Keratinocyte (primary cell): Measurements from ENCODE around the gene DBNDD1. TPM values are rescaled to one million over a fixed set of nuclear protein-coding genes. Genes with fewer than 3 reads are reported as not detected.

Experiments
- DNase-seq: peaks from one replicate; pipeline ENCODE4 v3.0.0-alpha.2; 2011; ENCODE audit warnings: low read depth, missing footprints, low spot score
- FAIRE-seq: peaks from 2 replicates; lab custom pipeline; 2011; peaks lifted over from hg19 to GRCh38; lab: Jason Lieb, UNC
- H2AFZ ChIP-seq: 2 replicates; pipeline ENCODE4 v1.6.0; 2012; ENCODE audit warnings: low read length, control low read depth, inconsistent platforms; ENCODE audit not compliant: control insufficient read depth
- H3K27ac ChIP-seq: 2 replicates; pipeline ENCODE4 v1.5.1; 2011; ENCODE audit warnings: low read length; ENCODE audit not compliant: control insufficient read depth, insufficient read depth
- H3K27me3 ChIP-seq: 3 replicates; pipeline ENCODE4 v1.6.0; 2011; ENCODE audit warnings: low read length; ENCODE audit not compliant: control insufficient read depth, insufficient read depth; ENCODE audit errors: extremely low read depth
- H3K36me3 ChIP-seq, 2 experiments: 2 replicates in 1 of 2; 3 replicates in 1 of 2; pipeline ENCODE4 v1.5.1; 2011; ENCODE audit warnings: low read length in 2 of 2, mild to moderate bottlenecking in 1 of 2; ENCODE audit not compliant: control insufficient read depth in 2 of 2, insufficient read depth in 2 of 2; ENCODE audit errors: extremely low read depth in 1 of 2
- H3K4me1 ChIP-seq: 3 replicates; pipeline ENCODE4 v1.5.1; 2011; ENCODE audit warnings: low read length; ENCODE audit not compliant: control insufficient read depth, insufficient read depth; ENCODE audit errors: extremely low read depth
- H3K4me2 ChIP-seq: 3 replicates; pipeline ENCODE4 v1.6.0; 2011; ENCODE audit warnings: low read depth, low read length; ENCODE audit not compliant: control insufficient read depth, insufficient read depth; ENCODE audit errors: extremely low read depth
- H3K4me3 ChIP-seq, 3 experiments: fragments of 200-600 bp in 1 of 3; sonication (generic) in 1 of 3; 2 replicates in 2 of 3; 3 replicates in 1 of 3; pipeline ENCODE4 v1.5.1; 2011 to 2016; ENCODE audit warnings: low read length in 3 of 3, mild to moderate bottlenecking in 3 of 3, control low read depth in 2 of 3, inconsistent platforms in 1 of 3, low read depth in 1 of 3, mixed read lengths in 1 of 3, mixed run types in 1 of 3, moderate library complexity in 1 of 3; ENCODE audit not compliant: control insufficient read depth in 2 of 3, insufficient read depth in 2 of 3; ENCODE audit errors: extremely low read depth in 1 of 3
- H3K79me2 ChIP-seq: 2 replicates; pipeline ENCODE4 v1.6.0; 2012; ENCODE audit warnings: low read length; ENCODE audit not compliant: control insufficient read depth, insufficient read depth
- H3K9ac ChIP-seq: 3 replicates; pipeline ENCODE4 v1.6.0; 2011; ENCODE audit warnings: low read length; ENCODE audit not compliant: control insufficient read depth, insufficient read depth; ENCODE audit errors: extremely low read depth
- H3K9me1 ChIP-seq: 3 replicates; pipeline ENCODE4 v1.6.0; 2011; ENCODE audit warnings: low read length; ENCODE audit not compliant: control insufficient read depth, insufficient read depth; ENCODE audit errors: extremely low read depth
- H3K9me3 ChIP-seq: 2 replicates; pipeline ENCODE4 v1.5.1; 2012; ENCODE audit warnings: low read depth, low read length; ENCODE audit not compliant: control insufficient read depth
- H4K20me1 ChIP-seq: 3 replicates; pipeline ENCODE4 v1.6.0; 2011; ENCODE audit warnings: low read length; ENCODE audit not compliant: control insufficient read depth, insufficient read depth; ENCODE audit errors: extremely low read depth
- CTCF ChIP-seq, 3 experiments: IDR thresholded peaks in 1 of 3; conservative IDR thresholded peaks in 1 of 3; optimal IDR thresholded peaks in 1 of 3; 2 replicates in 2 of 3; 3 replicates in 1 of 3; pipeline versions ENCODE3 to v1.5.1; 2011; ENCODE audit warnings: low read length in 3 of 3, mild to moderate bottlenecking in 3 of 3, moderate library complexity in 2 of 3, control low read depth in 1 of 3, inconsistent platforms in 1 of 3; ENCODE audit not compliant: insufficient read depth in 2 of 3; ENCODE audit errors: extremely low read depth in 1 of 3
- EZH2 ChIP-seq: IDR thresholded peaks from one replicate; pipeline ENCODE4 v1.6.1; 2012; ENCODE audit warnings: inconsistent platforms, mild to moderate bottlenecking, low read length, moderate library complexity
- dilution Hi-C: fragments of 300-500 bp; cut with MboI; formaldehyde crosslinking; loops from one replicate; pipeline ENCODE4 v1.7.0; 2020; ENCODE audit warnings: low sequenced_read_pairs; ENCODE audit not compliant: extremely low pct_ligation_motif_present
- polyA plus RNA-seq, 5 experiments: library from polyadenylated mRNA; depleted of rRNA in 3 of 5; stranded (reverse) in 3 of 5; stranded (forward) in 1 of 5; unstranded in 1 of 5; fragments of >200 nt; gene quantifications; 1 replicate in 1 of 5; 2 replicates in 3 of 5; 3 replicates in 1 of 5; pipeline versions ENCODE4 v1.2.1 to v1.2.3, GENCODE V29; 2011 to 2012; ENCODE audit warnings: missing spikeins in 2 of 5, low read depth in 1 of 5, low replicate concordance in 1 of 5

DBNDD1 gene
- polyA plus RNA-seq, 1 donor (not counting 4 experiments of a cell fraction or from before 2014, with no cell fraction given), result 1.7 TPM

GRCh38 chr16:89962754-89963498 lies 56.3 kb downstream of the DBNDD1 start:
- Histone ChIP-seq H3K4me3 (no peak overlapping the region), H3K36me3 (peaks cover 11 to 19% of the 10 kb centered on the region in 2 experiments), H3K79me2 (no peaks in the 10 kb centered on the region), H2AFZ (no peak overlapping the region), H3K9ac (no peak overlapping the region), H3K9me3 (no peaks in the 10 kb centered on the region), H4K20me1 (no peaks in the 10 kb centered on the region), H3K9me1 (no peaks in the 10 kb centered on the region), H3K4me2 (no peak overlapping the region), H3K4me1 (no peaks in the 10 kb centered on the region), H3K27me3 (no peaks in the 10 kb centered on the region), H3K27ac (no peak overlapping the region)
- no peak for DNase-seq
- no peak for FAIRE-seq
- TF ChIP-seq EZH2, result no peak
- TF ChIP-seq CTCF (optimal IDR thresholded peaks at IDR 0.05 in 1 of 3, IDR thresholded peaks at IDR 0.05 in 1 of 3, conservative IDR thresholded peaks at IDR 0.05 in 1 of 3; ENCODE audit: extremely low read depth in 1 of 3, insufficient read depth in 2 of 3, low read length in 3 of 3), result no peak
- dilution Hi-C loops, result no loop called here

GRCh38 chr16:89961920-89962319 lies 57.3 kb downstream of the DBNDD1 start:
- no peak for FAIRE-seq
- Histone ChIP-seq H3K36me3 (peaks cover 18 to 26% of the 10 kb centered on the region in 2 experiments), H3K4me1 (no peaks in the 10 kb centered on the region), H3K27ac (no peak overlapping the region), H3K79me2 (no peaks in the 10 kb centered on the region), H3K27me3 (no peaks in the 10 kb centered on the region), H3K9ac (no peak overlapping the region), H3K4me3 (no peak overlapping the region), H2AFZ (no peak overlapping the region), H4K20me1 (no peaks in the 10 kb centered on the region), H3K9me1 (no peaks in the 10 kb centered on the region), H3K9me3 (no peaks in the 10 kb centered on the region), H3K4me2 (no peak overlapping the region)
- no peak for TF ChIP-seq CTCF (optimal IDR thresholded peaks at IDR 0.05 in 1 of 3, IDR thresholded peaks at IDR 0.05 in 1 of 3, conservative IDR thresholded peaks at IDR 0.05 in 1 of 3; ENCODE audit: extremely low read depth in 1 of 3, insufficient read depth in 2 of 3, low read length in 3 of 3)
- dilution Hi-C loops, result no loop called here
- no peak for DNase-seq
